ENCODE results near the gene EEF1A1.
"Not testable (repeated sequence)": the region's sequence is repeated elsewhere in the genome, so short reads cannot be mapped to it uniquely, and the experiment has no call there.

EEF1A1 gene

GRCh38 chr6:73520688-73521350, at the start of gene EEF1A1:
EEF1A1 (minus strand) TSS chr6:73521032; CDS start chr6:73520026, 1,006 bp downstream.
- Histone ChIP-seq H3K9me3 (ENCODE audit: control insufficient read depth, insufficient read depth, low read length) (no peaks in the 10 kb centered on the region), H3K9ac (ENCODE audit: low read depth, low read length) (peak within 1 kb of the TSS; percentile 96), H3K36me3 (ENCODE audit: insufficient read depth, low read length) (peaks cover 41% of the 10 kb centered on the region), H3K4me1 (ENCODE audit: insufficient read depth, low read length) (no peaks in the 10 kb centered on the region)

GRCh38 chr6:73569121-73569520, 48.3 kb upstream of the EEF1A1 start:
- H3K36me3 ChIP-seq (ENCODE audit: insufficient read depth, low read length), result no peaks in the 10 kb centered on the region

GRCh38 chr6:73566954-73567591, 46.2 kb upstream of the EEF1A1 start:
- H3K4me1 ChIP-seq (ENCODE audit: insufficient read depth, low read length), result peaks cover 32% of the 10 kb centered on the region
- H3K36me3 ChIP-seq (ENCODE audit: insufficient read depth, low read length), result no peaks in the 10 kb centered on the region
- H3K9ac ChIP-seq (ENCODE audit: low read depth, low read length), result no peak overlapping the region
- no peaks in the 10 kb centered on the region; the same call in 1 of the 2 replicates for H3K9me3 ChIP-seq (ENCODE audit: control insufficient read depth, insufficient read depth, low read length)

More at GRCh38 chr6:73569121-73569520, 48.3 kb upstream of the EEF1A1 start:
- Histone ChIP-seq H3K4me1 (ENCODE audit: insufficient read depth, low read length) (peaks cover 32% of the 10 kb centered on the region), H3K9ac (ENCODE audit: low read depth, low read length) (no peak overlapping the region), H3K9me3 (ENCODE audit: control insufficient read depth, insufficient read depth, low read length) (no peaks in the 10 kb centered on the region; the same call in 1 of the 2 replicates)

GRCh38 chr6:73566486-73566871, 45.6 kb upstream of the EEF1A1 start:
- H3K36me3 ChIP-seq (ENCODE audit: insufficient read depth, low read length); H3K9ac ChIP-seq (ENCODE audit: low read depth, low read length); H3K9me3 ChIP-seq (ENCODE audit: control insufficient read depth, insufficient read depth, low read length): not testable (repeated sequence)
- peaks cover 32% of the 10 kb centered on the region for H3K4me1 ChIP-seq (ENCODE audit: insufficient read depth, low read length)

- no peaks in the 10 kb centered on the region for H3K36me3 ChIP-seq (ENCODE audit: insufficient read depth, low read length)
- no peak overlapping the region for H3K9ac ChIP-seq (ENCODE audit: low read depth, low read length)
- peaks cover 30% of the 10 kb centered on the region for H3K4me1 ChIP-seq (ENCODE audit: insufficient read depth, low read length)
- H3K9me3 ChIP-seq (ENCODE audit: control insufficient read depth, insufficient read depth, low read length), result no peaks in the 10 kb centered on the region; the same call in 1 of the 2 replicates
Observed at GRCh38 chr6:73565767-73566485, 45.1 kb upstream of the EEF1A1 start.

- Histone ChIP-seq H3K36me3 (ENCODE audit: insufficient read depth, low read length) (no peaks in the 10 kb centered on the region), H3K9ac (ENCODE audit: low read depth, low read length) (no peak overlapping the region), H3K9me3 (ENCODE audit: control insufficient read depth, insufficient read depth, low read length) (no peaks in the 10 kb centered on the region), H3K4me1 (ENCODE audit: insufficient read depth, low read length) (peaks cover 34% of the 10 kb centered on the region)
Observed at GRCh38 chr6:73564578-73565345, 43.9 kb upstream of the EEF1A1 start.

GRCh38 chr6:73562558-73562957, 41.7 kb upstream of the EEF1A1 start:
- Histone ChIP-seq H3K4me1 (ENCODE audit: insufficient read depth, low read length) (peaks cover 40% of the 10 kb centered on the region), H3K9me3 (ENCODE audit: control insufficient read depth, insufficient read depth, low read length) (no peaks in the 10 kb centered on the region), H3K9ac (ENCODE audit: low read depth, low read length) (no peak overlapping the region), H3K36me3 (ENCODE audit: insufficient read depth, low read length) (no peaks in the 10 kb centered on the region)

GRCh38 chr6:73560853-73561407, 40.1 kb upstream of the EEF1A1 start:
- H3K4me1 ChIP-seq (ENCODE audit: insufficient read depth, low read length), result peaks cover 32% of the 10 kb centered on the region
- no peaks in the 10 kb centered on the region for H3K9me3 ChIP-seq (ENCODE audit: control insufficient read depth, insufficient read depth, low read length)
- H3K36me3 ChIP-seq (ENCODE audit: insufficient read depth, low read length), result no peaks in the 10 kb centered on the region
- no peak overlapping the region for H3K9ac ChIP-seq (ENCODE audit: low read depth, low read length)

GRCh38 chr6:73560182-73560732, 39.4 kb upstream of the EEF1A1 start:
- Histone ChIP-seq H3K36me3 (ENCODE audit: insufficient read depth, low read length) (no peaks in the 10 kb centered on the region), H3K4me1 (ENCODE audit: insufficient read depth, low read length) (peaks cover 26% of the 10 kb centered on the region), H3K9ac (ENCODE audit: low read depth, low read length) (no peak overlapping the region), H3K9me3 (ENCODE audit: control insufficient read depth, insufficient read depth, low read length) (no peaks in the 10 kb centered on the region)

- not testable (repeated sequence) for H3K36me3 ChIP-seq (ENCODE audit: insufficient read depth, low read length); H3K9me3 ChIP-seq (ENCODE audit: control insufficient read depth, insufficient read depth, low read length); H3K9ac ChIP-seq (ENCODE audit: low read depth, low read length)
- peaks cover 21% of the 10 kb centered on the region for H3K4me1 ChIP-seq (ENCODE audit: insufficient read depth, low read length)
Observed at GRCh38 chr6:73559399-73559794, 38.6 kb upstream of the EEF1A1 start.

GRCh38 chr6:73558624-73559398, 38.0 kb upstream of the EEF1A1 start:
- no peaks in the 10 kb centered on the region for H3K36me3 ChIP-seq (ENCODE audit: insufficient read depth, low read length)
- H3K4me1 ChIP-seq (ENCODE audit: insufficient read depth, low read length), result peaks cover 21% of the 10 kb centered on the region
- H3K9ac ChIP-seq (ENCODE audit: low read depth, low read length), result no peak overlapping the region
- H3K9me3 ChIP-seq (ENCODE audit: control insufficient read depth, insufficient read depth, low read length), result no peaks in the 10 kb centered on the region

GRCh38 chr6:73556836-73557235, 36.0 kb upstream of the EEF1A1 start:
- peaks cover 21% of the 10 kb centered on the region for H3K4me1 ChIP-seq (ENCODE audit: insufficient read depth, low read length)
- no peaks in the 10 kb centered on the region for H3K9me3 ChIP-seq (ENCODE audit: control insufficient read depth, insufficient read depth, low read length)
- no peak overlapping the region for H3K9ac ChIP-seq (ENCODE audit: low read depth, low read length)
- no peaks in the 10 kb centered on the region for H3K36me3 ChIP-seq (ENCODE audit: insufficient read depth, low read length)

- peaks cover 19% of the 10 kb centered on the region for H3K4me1 ChIP-seq (ENCODE audit: insufficient read depth, low read length)
- not testable (repeated sequence) for H3K9me3 ChIP-seq (ENCODE audit: control insufficient read depth, insufficient read depth, low read length); H3K36me3 ChIP-seq (ENCODE audit: insufficient read depth, low read length); H3K9ac ChIP-seq (ENCODE audit: low read depth, low read length)
Observed at GRCh38 chr6:73555380-73555949, 34.6 kb upstream of the EEF1A1 start.
